Spleen (tissue), 11 donors: ENCODE results near the gene LRRC74B. TPM values are rescaled to one million over a fixed set of nuclear protein-coding genes. Genes with fewer than 3 reads are reported as not detected.

ENCODE experiments used
- DNase-seq: peaks from one replicate; pipeline ENCODE4 v3.0.0-alpha.2; 2020
- H3K27ac ChIP-seq, 8 donors: fragments of 200-600 bp; sonication (generic) in 7 of 8; 1 replicate in 4 of 8; 2 replicates in 4 of 8; pipeline versions ENCODE4 v1.5.0 to v1.8.0; 2016 to 2021; ENCODE audit warnings: inconsistent platforms in 4 of 8, mild to moderate bottlenecking in 4 of 8, moderate library complexity in 1 of 8
- H3K27me3 ChIP-seq, 7 donors: fragments of 200-600 bp; sonication (generic) in 6 of 7; replicated peaks in 1 of 7; 1 replicate in 4 of 7; 2 replicates in 3 of 7; pipeline versions ENCODE4 v1.5.0 to v1.8.0; 2016 to 2021; ENCODE audit warnings: inconsistent platforms in 3 of 7, mild to moderate bottlenecking in 1 of 7
- H3K36me3 ChIP-seq, 6 donors: fragments of 200-600 bp; sonication (generic) in 5 of 6; 1 replicate in 4 of 6; 2 replicates in 2 of 6; pipeline versions ENCODE4 v1.5.0 to v1.8.0; 2016 to 2021; ENCODE audit warnings: inconsistent platforms in 2 of 6
- H3K4me1 ChIP-seq, 6 donors: fragments of 200-600 bp; sonication (generic) in 5 of 6; 1 replicate in 3 of 6; 2 replicates in 3 of 6; pipeline versions ENCODE4 v1.5.0 to v1.8.0; 2016 to 2021; ENCODE audit warnings: inconsistent platforms in 3 of 6
- H3K4me3 ChIP-seq, 8 donors: fragments of 200-600 bp; sonication (generic) in 7 of 8; 1 replicate in 4 of 8; 2 replicates in 4 of 8; pipeline versions ENCODE4 v1.5.0 to v1.8.0; 2016 to 2021; ENCODE audit warnings: inconsistent platforms in 4 of 8, mild to moderate bottlenecking in 4 of 8, moderate library complexity in 2 of 8
- H3K9me3 ChIP-seq, 8 donors: fragments of 200-600 bp; sonication (generic) in 7 of 8; 1 replicate in 4 of 8; 2 replicates in 4 of 8; pipeline versions ENCODE4 v1.5.0 to v1.8.0; 2016 to 2021; ENCODE audit warnings: inconsistent platforms in 4 of 8
- POLR2A ChIP-seq, 3 donors: fragments of 450-650 bp; IDR thresholded peaks; one replicate each; pipeline ENCODE4 v1.5.1; 2017; ENCODE audit warnings: antibody characterized with exemption in 3 of 3, mild to moderate bottlenecking in 1 of 3
- POLR2AphosphoS5 ChIP-seq, 3 donors: sonication (generic); formaldehyde crosslinking; IDR thresholded peaks; one replicate each; pipeline ENCODE4 v1.5.1; 2017; ENCODE audit warnings: antibody characterized with exemption in 3 of 3
- WGBS, 5 donors: extraction: QIAGEN DNeasy Blood & Tissue Kit in 3 of 5; methylation state at CpG; one replicate each; pipeline versions ENCODE4 v1.1.5 to v1.1.7; 2013 to 2018; 5-methylcytosine and 5-hydroxymethylcytosine counted together
- intact Hi-C: fragments of 100-400 bp; cut with DNase I; formaldehyde crosslinking; loops from one replicate; pipeline ENCODE4 v1.15.0; 2023; ENCODE audit warnings: low total_unique reads
- polyA plus RNA-seq, 3 donors: library from polyadenylated mRNA; stranded (reverse); fragments of 200-250 nt; gene quantifications; one replicate each; pipeline ENCODE4 v1.2.1, GENCODE V29; 2013
- total RNA-seq, 7 donors: library from RNA; depleted of rRNA in 3 of 7; stranded (reverse); fragments of >200 nt in 3 of 7; fragmentation: NEBNext Ultra II Directional in 4 of 7; extraction: Animal tissue kit (Norgen Biotek cat#: 25700) in 4 of 7; gene quantifications; one replicate each; pipeline versions ENCODE4 v1.1.0 to v1.2.1, GENCODE V29; 2016 to 2021
- TF ChIP-seq, protein P1 (sequence below), 11 experiments: fragments of 200-600 bp in 7 of 11; fragments of 450-650 bp in 4 of 11; sonication (generic) in 4 of 11; IDR thresholded peaks in 8 of 11; conservative IDR thresholded peaks in 3 of 11; 1 replicate in 7 of 11; 2 replicates in 4 of 11; pipeline versions ENCODE4 v1.4.0 to v1.8.0; 2016 to 2021; ENCODE audit warnings: antibody characterized with exemption in 11 of 11, inconsistent platforms in 4 of 11, mild to moderate bottlenecking in 1 of 11
- donor health status: healthy with polysubstance abuse.
- donor health status: DM: no; HTN: no; CAD: no; lungs with moderate emphysema.
- donor health status: DM: no; HTN: no; CAD: no.
- donor health status: Bipolar disorder and iron deficiency.
- donor health status: healthy.
- donor health status: DM: no; HTN: no; CAD: no.
- donor health status: DM: yes; HTN: yes; CAD: no.

The LRRC74B gene
- total and polyA plus RNA-seq, 10 donors, result 0.03 TPM; not detected in 9

DNA sequence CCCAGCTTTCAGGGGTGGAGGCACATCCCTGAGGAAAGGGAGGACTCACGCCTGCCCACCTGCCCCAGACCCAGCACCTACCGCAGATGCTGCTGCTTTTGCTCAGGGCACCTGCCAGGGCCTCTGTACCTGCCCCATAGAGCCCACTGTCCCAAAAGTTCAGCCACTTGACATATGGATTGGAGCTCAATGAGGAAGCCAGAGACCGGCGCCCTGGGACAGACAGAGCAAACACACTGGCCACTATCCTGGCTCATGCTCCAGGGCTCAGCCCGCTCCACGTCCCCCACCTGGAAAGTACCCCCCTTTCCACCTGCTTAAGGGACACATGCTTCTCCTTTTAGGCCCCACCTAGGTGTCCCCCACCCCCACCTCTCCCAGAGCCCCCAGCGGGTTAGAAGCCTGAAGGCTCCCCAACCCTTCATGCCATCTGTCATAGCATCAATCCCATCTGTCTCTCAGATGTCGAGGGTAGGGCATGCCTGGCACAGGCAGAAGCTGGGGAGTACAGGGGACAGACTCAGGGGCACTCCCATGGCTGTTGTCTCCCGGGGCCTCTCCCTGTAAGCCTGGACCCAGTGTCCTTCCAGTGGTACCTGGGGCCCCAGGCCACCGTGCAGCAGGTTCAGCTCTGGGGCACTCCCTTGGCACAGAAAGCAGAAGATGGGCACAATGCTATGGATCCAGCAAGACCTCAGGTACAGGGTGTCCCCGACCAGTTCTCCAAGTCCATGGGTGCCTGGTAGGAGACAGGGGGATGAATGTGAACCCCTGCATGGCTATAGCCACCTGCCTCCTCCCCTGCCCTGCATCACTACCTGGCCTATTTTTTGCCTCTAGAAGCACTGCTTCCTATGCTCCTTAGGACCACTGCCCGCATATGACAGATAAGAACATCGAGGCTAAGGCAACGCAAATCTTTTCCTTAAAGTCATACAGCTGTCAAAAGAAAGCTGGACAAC, 33.0 kb upstream of the LRRC74B start:
- Histone ChIP-seq H3K27ac (peak overlapping the region in 3 of 8 donors; percentile 15 to 85 (median 85)), H3K36me3 (peaks cover 0 to 7% (median 0%) of the 10 kb centered on the region in 6 donors), H3K4me3 (no peak overlapping the region), H3K9me3 (no peaks in the 10 kb centered on the region), H3K27me3 (peaks cover 0 to 12% (median 0%) of the 10 kb centered on the region in 7 donors), H3K4me1 (peaks cover 13 to 37% (median 25%) of the 10 kb centered on the region in 6 donors)
- intact Hi-C loops, result loop anchor here (10.0 kb wide), 1 partner anchor 48 kb away; the partner anchor contains the start of gene AIFM3
- 85 to 90% (median 87%) methylated on average over 13 to 14 of the region's 14 CpGs for WGBS, 5 donors
- TF ChIP-seq POLR2AphosphoS5 (IDR thresholded peaks at IDR 0.05) (no peak), POLR2A (IDR thresholded peaks at IDR 0.05) (no peak)
- TF ChIP-seq, protein P1, sequence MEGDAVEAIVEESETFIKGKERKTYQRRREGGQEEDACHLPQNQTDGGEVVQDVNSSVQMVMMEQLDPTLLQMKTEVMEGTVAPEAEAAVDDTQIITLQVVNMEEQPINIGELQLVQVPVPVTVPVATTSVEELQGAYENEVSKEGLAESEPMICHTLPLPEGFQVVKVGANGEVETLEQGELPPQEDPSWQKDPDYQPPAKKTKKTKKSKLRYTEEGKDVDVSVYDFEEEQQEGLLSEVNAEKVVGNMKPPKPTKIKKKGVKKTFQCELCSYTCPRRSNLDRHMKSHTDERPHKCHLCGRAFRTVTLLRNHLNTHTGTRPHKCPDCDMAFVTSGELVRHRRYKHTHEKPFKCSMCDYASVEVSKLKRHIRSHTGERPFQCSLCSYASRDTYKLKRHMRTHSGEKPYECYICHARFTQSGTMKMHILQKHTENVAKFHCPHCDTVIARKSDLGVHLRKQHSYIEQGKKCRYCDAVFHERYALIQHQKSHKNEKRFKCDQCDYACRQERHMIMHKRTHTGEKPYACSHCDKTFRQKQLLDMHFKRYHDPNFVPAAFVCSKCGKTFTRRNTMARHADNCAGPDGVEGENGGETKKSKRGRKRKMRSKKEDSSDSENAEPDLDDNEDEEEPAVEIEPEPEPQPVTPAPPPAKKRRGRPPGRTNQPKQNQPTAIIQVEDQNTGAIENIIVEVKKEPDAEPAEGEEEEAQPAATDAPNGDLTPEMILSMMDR (IDR thresholded peaks at IDR 0.05 in 8 of 11, conservative IDR thresholded peaks at IDR 0.05 in 3 of 11), result no peak
- DNase-seq, result peak; percentile 66

DNA sequence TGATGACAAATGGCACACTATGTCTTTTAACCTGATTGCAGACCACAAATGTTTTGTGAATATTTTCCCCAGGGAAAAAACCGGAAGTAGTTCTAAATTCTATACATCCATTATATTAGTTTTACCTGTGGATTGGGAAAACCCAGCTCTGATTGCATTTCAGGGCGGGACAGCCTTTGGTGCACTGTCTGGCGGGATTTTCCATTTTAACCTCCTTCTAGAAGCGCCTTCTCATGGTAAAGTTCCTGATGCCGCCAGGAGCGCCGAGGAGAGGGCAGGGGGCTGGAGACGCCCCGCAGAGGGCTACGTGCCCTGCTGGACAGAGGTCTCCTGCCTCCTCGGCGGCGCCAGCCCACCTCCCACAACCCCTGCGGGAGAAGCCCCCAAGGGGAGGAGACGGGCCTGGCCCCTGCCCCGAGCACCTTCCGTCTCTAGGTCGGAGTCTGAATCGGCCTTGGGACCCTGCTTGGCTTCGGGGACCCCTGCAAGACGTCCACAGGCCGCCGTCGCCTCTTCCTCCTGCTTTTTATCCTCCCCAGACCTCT, 32.0 kb upstream of the LRRC74B start:
- TF ChIP-seq POLR2A (IDR thresholded peaks at IDR 0.05), result no peak
- WGBS, 5 donors, result 9 to 56% (median 16%) methylated on average over 5 to 24 of the region's 24 CpGs
- Histone ChIP-seq H3K27ac (peak overlapping the region; percentile 39 to 85 (median 78)), H3K27me3 (peaks cover 0 to 12% (median 0%) of the 10 kb centered on the region in 7 donors), H3K4me1 (peaks cover 13 to 37% (median 25%) of the 10 kb centered on the region in 6 donors), H3K36me3 (peaks cover 0 to 3% (median 0%) of the 10 kb centered on the region in 6 donors), H3K9me3 (no peaks in the 10 kb centered on the region), H3K4me3 (peak overlapping the region; percentile 32 to 74 (median 48))
- DNase-seq, result no peak
- intact Hi-C loops, result loop anchor here (10.0 kb wide), 1 partner anchor 49 kb away; the partner anchor contains the start of gene AIFM3

DNA sequence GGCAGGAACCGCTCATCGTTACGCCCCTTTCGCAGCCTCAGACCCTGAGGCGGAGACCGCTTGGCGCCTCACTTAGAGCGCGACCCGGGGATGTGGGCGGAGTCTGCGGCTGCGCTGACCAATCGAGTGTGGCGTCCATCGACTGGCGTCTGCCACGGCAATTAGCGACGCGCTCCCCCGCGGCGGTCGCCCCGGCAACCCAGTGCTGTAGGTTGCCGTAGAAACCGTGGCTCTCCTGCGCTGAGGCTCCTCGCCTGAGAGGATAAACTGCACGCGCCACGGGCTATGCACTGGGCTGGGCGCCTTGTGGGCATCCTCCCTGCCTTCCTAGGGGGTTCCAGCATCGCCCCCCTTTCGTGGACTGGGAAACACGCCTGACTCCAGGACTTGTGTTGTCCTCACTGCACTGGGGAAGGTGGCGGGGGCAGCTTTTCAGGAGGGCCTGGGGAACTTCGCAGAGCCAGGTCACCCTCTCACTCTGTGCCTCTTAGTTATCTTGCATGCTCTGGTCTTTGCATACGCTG, 31.5 kb upstream of the LRRC74B start:
- H3K4me3 ChIP-seq, result peak overlapping the region; percentile 32 to 74 (median 48)
- TF ChIP-seq, protein P1 (IDR thresholded peaks at IDR 0.05 in 8 of 11, conservative IDR thresholded peaks at IDR 0.05 in 3 of 11), result no peak
- TF ChIP-seq POLR2A (IDR thresholded peaks at IDR 0.05), result no peak
- TF ChIP-seq POLR2AphosphoS5 (IDR thresholded peaks at IDR 0.05), result peak; percentile 59 to 84 (median 79)
- WGBS, 5 donors, result 0 to 2% (median 1%) methylated on average over 12 to 40 of the region's 40 CpGs

DNA sequence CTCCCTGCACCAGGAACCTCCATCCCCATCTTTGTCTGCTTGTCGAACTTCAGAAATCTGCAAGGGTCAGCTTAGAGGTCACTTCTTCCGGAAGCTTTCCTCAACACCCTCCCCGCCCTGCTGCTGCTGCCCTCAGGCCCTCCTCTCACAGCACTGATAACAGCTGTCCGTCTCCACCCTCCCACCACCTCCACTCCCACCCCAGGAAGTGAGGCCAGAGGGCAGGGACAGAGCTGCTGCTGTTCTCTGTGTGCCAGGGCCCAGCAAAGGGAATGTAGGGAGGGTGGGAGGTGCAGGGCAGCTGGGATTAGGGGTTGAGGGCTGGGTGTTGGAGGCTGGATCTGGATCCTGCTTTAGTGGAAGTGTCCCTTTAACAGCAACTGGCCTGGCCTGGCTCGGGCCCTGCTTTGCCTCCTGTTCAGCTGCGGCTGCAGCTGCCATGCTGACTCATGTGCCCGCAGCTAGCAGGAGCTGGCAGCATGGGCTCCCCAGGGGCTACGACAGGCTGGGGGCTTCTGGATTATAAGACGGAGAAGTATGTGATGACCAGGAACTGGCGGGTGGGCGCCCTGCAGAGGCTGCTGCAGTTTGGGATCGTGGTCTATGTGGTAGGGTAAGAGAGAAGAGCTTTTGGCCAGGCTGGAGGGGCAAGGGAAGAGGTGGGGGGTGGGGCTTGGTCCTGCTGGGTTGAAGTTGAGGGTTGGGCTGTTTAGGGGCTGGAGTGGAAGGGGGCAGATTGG, 30.9 kb upstream of the LRRC74B start, which contains the start of gene P2RX6:
P2RX6 (plus strand) TSS at position 440 of the 740 bp plus-strand sequence; CDS start at position 450, 10 bp downstream.
- TF ChIP-seq POLR2AphosphoS5 (IDR thresholded peaks at IDR 0.05), result peak; percentile 62 to 74 (median 68)
- TF ChIP-seq, protein P1 (IDR thresholded peaks at IDR 0.05 in 8 of 11, conservative IDR thresholded peaks at IDR 0.05 in 3 of 11), result no peak
- no peak for TF ChIP-seq POLR2A (IDR thresholded peaks at IDR 0.05)
- intact Hi-C loops, result loop anchor here (10.0 kb wide), 1 partner anchor 50 kb away; the partner anchor contains the start of gene AIFM3
- Histone ChIP-seq H3K4me1 (peaks cover 13 to 37% (median 25%) of the 10 kb centered on the region in 6 donors), H3K9me3 (no peaks in the 10 kb centered on the region), H3K4me3 (peak within 1 kb of the TSS; percentile 32 to 74 (median 48)), H3K36me3 (no peaks in the 10 kb centered on the region), H3K27me3 (peaks cover 0 to 12% (median 0%) of the 10 kb centered on the region in 7 donors), H3K27ac (peak within 1 kb of the TSS; percentile 39 to 85 (median 78))
- DNase-seq, result peak; percentile 84
- 29 to 55% (median 32%) methylated on average over 12 of the region's 12 CpGs for WGBS, 5 donors

More for the DNA sequence above, 31.5 kb upstream of the LRRC74B start:
- H3K27ac ChIP-seq, result peak overlapping the region in 7 of 8 donors; percentile 61 to 85 (median 80)
- H3K9me3 ChIP-seq, result no peaks in the 10 kb centered on the region
- peaks cover 13 to 37% (median 25%) of the 10 kb centered on the region in 6 donors for H3K4me1 ChIP-seq
- DNase-seq, result peak; percentile 96
- H3K36me3 ChIP-seq, result no peaks in the 10 kb centered on the region
- intact Hi-C loops, result loop anchor here (10.0 kb wide), 1 partner anchor 49 kb away; the partner anchor contains the start of gene AIFM3
- H3K27me3 ChIP-seq, result peaks cover 0 to 12% (median 0%) of the 10 kb centered on the region in 7 donors
